Stimulated activated CD4-positive, alpha-beta T cell treated with anti-CD3 and anti-CD28 coated beads, Interleukin-4, amount 100 ng/mL, for 24 hours (primary cell): ENCODE results near the gene PNLIPRP2.

ENCODE experiments used
- DNase-seq: peaks from one replicate; pipeline ENCODE4 v3.0.0-alpha.2; 2020

The PNLIPRP2 gene

GRCh38 chr10:116613471-116613870 is 7.3 kb upstream of the PNLIPRP2 start:
- no peak for DNase-seq

GRCh38 chr10:116614796-116615195 is 6.0 kb upstream of the PNLIPRP2 start:
- DNase-seq = no peak

GRCh38 chr10:116615199-116615776 is 5.5 kb upstream of the PNLIPRP2 start:
- DNase-seq = no peak

GRCh38 chr10:116621476-116621875 is 723 bp downstream of the PNLIPRP2 start:
- no peak for DNase-seq

GRCh38 chr10:116621934-116622655 is 1.3 kb downstream of the PNLIPRP2 start:
- DNase-seq = no peak

GRCh38 chr10:116625845-116626244 is 5.1 kb downstream of the PNLIPRP2 start:
- DNase-seq = no peak

- no peak for DNase-seq
These were observed 6.1 kb downstream of the PNLIPRP2 start for GRCh38 chr10:116626815-116627214.

GRCh38 chr10:116627386-116627933 is 6.7 kb downstream of the PNLIPRP2 start:
- DNase-seq = no peak

GRCh38 chr10:116629340-116629739 is 8.6 kb downstream of the PNLIPRP2 start:
- no peak for DNase-seq

- no peak for DNase-seq
These were observed 9.3 kb downstream of the PNLIPRP2 start for GRCh38 chr10:116630020-116630419.

GRCh38 chr10:116631871-116632295 is 11.1 kb downstream of the PNLIPRP2 start:
- no peak for DNase-seq

- no peak for DNase-seq
These were observed 12.0 kb downstream of the PNLIPRP2 start for GRCh38 chr10:116632596-116633215.

GRCh38 chr10:116633216-116633600 is 12.5 kb downstream of the PNLIPRP2 start:
- DNase-seq = no peak

GRCh38 chr10:116634126-116634975 is 13.6 kb downstream of the PNLIPRP2 start:
- DNase-seq = no peak

- DNase-seq = no peak
These were observed 15.6 kb downstream of the PNLIPRP2 start for GRCh38 chr10:116636385-116636784.

- no peak for DNase-seq
These were observed 16.2 kb downstream of the PNLIPRP2 start for GRCh38 chr10:116636976-116637375.

GRCh38 chr10:116637830-116638229 is 17.1 kb downstream of the PNLIPRP2 start:
- DNase-seq = no peak

- DNase-seq = no peak
These were observed 25.7 kb downstream of the PNLIPRP2 start for GRCh38 chr10:116646502-116646901.

GRCh38 chr10:116648903-116649302 is 28.1 kb downstream of the PNLIPRP2 start:
- no peak for DNase-seq

GRCh38 chr10:116653885-116654284 is 33.1 kb downstream of the PNLIPRP2 start:
- DNase-seq = no peak

- DNase-seq = no peak
These were observed 34.1 kb downstream of the PNLIPRP2 start for GRCh38 chr10:116654816-116655215.

GRCh38 chr10:116655568-116655967 is 34.8 kb downstream of the PNLIPRP2 start:
- DNase-seq = no peak

GRCh38 chr10:116656044-116656443 is 35.3 kb downstream of the PNLIPRP2 start:
- DNase-seq = no peak
